NOMO-1 treated with DMSO at 0.1 percent for 48 hours (cell line): ENCODE measurements around the gene DPF3.

Experiments used
- DNase-seq: peaks from one replicate; lab custom pipeline; 2025; ENCODE audit not compliant: unreplicated experiment; lab: John Stamatoyannopoulos, UW

DPF3 gene

GRCh38 chr14:72893636-72894322 lies at the start of gene DPF3:
Gene DPF3, minus strand, starts transcription at chr14:72894101. Its CDS starts 13 bp downstream, at chr14:72894088.
- peak; percentile 94 for DNase-seq

- DNase-seq, result no peak
These were observed 49.0 kb upstream of the DPF3 start for GRCh38 chr14:72942934-72943333.

DNA sequence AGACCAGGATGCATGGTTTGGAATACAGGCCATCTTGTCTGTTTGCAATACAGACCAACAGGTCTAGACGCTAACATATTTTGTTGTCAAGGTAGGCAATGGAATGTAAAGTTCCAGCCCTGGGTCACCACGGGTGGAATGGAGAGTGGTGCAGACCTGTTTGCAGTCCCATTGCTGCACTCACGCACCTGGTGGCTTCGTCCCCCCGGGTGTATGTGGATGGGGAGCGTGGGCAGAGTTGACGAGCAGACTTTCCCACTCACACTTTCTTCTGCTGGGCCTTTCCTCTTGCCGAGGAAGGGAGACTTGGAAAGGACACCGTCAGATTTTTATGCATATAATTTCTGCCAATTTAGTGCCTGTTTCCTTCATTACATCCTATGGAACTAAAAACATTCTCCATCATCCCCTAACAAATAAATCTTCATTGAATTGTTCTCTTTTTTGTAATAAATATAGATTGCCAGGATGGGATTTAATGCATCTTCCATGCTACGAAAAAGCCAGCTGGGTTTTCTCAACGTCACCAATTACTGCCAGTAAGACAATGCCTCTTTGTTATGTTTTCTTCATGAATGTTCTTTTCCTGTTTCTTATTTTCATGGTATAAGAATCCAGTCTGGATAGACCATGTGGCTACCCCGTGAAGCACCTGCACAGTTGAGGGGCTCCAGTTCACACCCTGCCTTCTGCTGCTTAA lies 47.5 kb upstream of the DPF3 start:
- DNase-seq, result no peak

DNA sequence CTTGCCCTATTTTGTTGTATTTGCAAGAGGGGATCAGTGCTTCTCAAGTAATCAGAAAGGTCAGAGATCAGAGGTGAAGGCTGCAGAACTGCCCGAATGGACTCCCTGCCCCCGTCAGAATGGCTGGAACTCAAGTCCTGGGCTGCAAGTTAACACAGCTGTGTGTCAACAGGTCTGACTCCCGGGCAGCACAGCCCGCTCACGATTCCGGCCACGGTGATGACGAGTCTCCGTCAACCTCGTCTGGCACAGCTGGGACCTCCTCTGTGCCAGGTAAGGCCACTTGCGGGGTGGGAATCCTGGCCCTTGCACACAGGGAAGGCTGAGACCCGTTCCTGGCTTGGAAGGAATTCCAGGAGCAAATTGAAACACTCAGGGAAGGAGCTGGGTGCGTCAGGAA lies 45.7 kb upstream of the DPF3 start:
- no peak for DNase-seq

- no peak for DNase-seq
These were observed 39.0 kb upstream of the DPF3 start for GRCh38 chr14:72932893-72933292.

DNA sequence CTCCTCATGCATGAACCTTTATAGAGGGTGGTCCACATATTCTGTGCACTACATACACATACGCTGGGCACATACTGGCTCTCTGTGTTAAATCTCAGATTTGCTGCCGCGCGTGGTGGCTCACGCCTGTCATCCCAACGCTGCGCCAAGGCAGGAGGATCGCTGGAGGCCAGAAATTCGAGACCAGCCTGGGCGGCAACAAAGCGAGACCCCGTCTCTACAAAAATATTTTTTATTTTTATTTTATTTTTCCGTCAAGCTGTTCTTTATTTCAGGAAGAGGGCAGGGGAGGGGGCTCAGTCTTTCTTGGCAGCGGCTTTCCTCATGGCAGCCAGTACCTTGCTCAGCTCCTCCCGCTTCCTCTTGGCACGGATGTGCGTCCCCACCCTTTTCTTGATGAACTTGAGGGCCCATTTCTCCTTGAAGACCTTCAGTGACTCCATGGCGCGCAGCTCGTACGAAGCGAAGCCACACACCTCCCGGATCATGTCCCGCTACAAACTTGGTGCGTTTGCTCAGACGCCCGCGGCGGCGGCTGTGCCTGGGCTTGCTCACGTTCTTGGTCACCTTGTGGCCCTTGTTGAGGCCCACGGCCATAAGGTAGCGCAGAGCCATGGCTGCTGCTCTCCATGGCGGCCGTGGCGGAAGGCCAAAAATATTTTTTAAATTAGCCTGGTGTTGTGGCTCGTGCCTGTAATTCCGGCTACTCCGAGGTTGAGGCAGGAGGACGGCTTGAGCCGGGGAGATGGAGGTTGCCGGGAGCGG lies 35.6 kb upstream of the DPF3 start:
- no peak for DNase-seq

GRCh38 chr14:72928872-72929271 lies 35.0 kb upstream of the DPF3 start:
- no peak for DNase-seq

- peak; percentile 99 for DNase-seq
These were observed 32.6 kb upstream of the DPF3 start, which contains the start of gene DCAF4 for GRCh38 chr14:72926292-72927028. Gene DCAF4, plus strand, starts transcription at chr14:72926464. Its CDS starts 11,515 bp downstream, at chr14:72937979.

DNA sequence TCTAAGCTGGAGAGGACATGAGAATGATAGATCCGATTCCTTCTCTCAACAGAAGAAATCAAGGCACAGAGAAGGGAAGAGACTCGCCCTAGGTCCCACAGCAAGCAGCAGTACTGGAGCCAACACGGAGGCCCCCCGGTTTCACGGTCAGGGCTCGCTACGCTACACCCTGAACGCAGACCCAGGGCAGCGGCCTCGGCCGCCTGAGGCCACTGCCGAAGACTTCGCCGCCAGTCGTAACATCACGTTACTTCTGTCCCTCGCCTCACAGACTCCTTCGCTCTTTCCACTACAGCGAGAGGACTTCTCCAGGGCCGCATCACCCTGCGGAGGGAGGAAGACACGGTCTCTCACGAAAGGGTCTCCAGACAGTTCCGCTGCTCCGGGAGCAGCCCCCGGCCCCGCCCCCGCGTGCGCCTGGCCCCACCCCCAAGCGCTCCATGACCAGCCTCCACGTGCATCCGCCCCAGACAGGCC lies 32.0 kb upstream of the DPF3 start:
- no peak for DNase-seq

DNA sequence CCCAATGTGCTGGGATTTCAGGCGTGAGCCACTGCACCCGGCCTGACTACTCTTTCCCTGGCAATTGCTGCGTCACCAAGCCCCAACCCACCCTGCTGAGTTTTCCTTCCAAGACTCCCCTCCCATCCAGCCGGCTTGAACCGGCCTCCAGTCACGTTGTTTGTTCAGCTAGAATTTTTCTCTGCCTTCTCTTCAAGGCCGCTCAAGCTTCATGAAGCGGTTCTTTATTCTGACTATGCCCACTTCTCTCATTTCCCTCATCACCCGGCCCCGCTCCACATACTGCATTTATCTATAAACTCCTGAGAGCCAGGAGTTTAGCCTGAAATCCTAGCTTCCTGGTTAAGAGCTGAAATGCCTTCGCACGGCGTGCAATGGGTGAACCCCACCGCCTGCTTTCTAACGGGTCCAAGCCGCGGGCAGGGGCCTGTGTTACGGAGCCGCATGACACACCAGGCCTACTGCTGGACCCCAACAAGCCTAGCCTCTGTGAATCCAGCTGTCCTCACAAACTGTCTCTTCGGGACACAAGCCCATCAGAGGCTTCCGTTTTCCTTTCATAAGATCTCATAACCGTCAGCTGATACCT lies 31.4 kb upstream of the DPF3 start:
- DNase-seq, result no peak

DNA sequence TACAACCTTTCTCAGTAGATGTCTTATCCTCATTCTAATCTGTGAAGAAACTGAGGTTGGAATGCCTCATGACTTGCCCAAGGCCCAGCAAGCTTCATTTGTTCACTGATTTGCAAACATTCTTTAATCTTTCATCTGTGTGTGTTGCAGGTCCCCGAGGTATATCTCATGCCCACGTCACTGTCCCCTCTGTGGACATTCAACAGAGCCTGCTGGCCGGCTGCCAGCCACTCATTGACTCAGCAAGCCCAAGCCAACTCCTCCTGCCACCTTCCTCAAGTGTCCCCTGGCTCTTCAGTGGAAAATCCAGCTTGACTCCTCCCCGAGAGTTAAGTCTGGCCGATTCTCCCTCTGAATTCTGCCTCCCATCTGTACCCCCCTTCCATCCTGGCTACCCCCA lies 30.4 kb upstream of the DPF3 start:
- DNase-seq, result no peak

DNA sequence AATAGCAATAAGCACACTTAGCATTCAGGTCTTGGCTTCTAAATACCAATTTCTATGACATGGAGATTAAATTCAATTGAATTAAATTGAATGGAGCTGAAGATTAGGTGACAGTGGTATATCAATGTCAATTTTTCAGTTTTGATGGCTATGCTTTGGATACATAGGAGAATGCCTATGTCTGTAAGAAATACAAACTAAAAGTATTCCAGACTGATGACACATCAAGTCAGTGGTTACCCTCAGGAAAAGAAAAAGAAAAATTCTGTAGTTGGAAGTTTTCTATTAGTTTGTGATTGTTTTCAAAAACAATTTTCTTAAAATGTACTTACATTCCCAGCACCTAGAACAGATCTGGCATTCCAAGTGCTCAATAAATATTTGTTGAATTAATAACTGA lies 27.5 kb upstream of the DPF3 start:
- DNase-seq, result no peak

DNA sequence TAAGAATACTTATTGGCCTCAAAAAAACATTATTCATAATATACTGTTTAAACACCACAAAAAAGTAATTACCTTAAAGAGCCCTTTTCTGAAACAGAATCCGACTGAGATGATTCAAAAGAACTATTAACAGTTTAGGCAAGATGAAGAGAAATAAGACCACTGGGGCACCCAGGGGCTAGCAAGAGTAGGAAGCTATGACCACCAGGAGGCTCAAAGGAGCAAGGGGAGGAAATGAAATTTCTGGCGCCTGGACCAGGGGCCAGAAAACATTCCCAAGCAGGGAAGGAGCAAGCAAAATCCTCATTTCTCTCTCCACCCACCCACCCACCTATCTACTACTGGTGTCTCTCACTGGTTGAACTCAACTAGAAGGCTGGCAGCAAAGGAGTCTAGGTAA lies 26.1 kb upstream of the DPF3 start:
- DNase-seq, result no peak

DNA sequence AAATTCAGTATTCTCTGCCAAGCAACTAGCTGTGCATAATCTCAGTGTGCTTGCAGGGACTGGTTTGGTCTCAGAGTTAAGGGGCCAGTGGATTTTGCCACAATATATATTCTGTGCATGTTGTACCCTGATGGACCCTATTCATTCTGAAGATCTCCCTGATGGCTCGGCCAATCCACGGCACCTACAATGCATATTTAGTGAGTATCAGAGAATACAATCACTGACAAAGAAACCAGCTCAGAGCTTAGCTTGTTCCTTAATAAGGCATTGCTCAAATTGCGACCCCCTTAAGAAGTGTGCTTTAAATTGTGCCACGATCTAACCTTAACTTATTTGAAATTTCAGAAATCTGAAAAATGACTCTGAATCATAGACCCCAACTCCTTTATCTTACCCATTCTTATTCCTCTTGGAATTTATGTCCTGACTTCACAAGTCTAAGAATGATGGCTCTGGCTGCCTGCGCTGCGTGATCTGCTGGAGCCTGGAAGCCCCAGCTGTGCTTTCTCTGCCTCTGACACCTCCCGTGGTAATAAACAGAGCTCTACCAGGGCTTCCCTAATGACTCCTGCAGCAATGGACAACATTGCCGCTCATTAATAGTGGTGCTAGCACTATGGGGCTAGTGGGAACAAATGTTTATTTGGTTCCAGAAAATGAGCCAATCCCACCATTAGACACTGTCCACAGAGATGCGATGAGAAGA lies 23.3 kb upstream of the DPF3 start:
- DNase-seq, result no peak

DNA sequence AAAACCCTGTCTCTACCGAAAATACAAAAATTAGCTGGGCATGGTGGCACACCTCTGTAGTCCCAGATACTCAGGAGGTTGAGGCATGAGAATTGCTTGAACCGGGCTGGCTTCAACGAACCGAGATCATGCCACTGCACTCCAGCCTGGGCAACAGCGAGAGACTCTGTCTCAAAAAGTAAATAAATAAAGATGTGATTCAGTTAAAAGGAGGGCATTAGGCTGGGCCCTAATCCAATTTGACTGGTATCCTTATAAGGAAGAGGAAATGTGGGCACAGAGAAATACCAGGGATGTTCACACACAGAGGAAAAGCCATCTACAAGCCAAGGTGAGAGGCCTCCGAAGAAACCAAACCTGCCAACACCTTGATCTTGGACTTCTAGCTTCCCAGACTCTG lies 22.3 kb upstream of the DPF3 start:
- DNase-seq, result no peak

- no peak for DNase-seq
These were observed 19.9 kb upstream of the DPF3 start for GRCh38 chr14:72913809-72914208.

GRCh38 chr14:72909163-72909562 lies 15.3 kb upstream of the DPF3 start:
- no peak for DNase-seq

GRCh38 chr14:72907886-72908285 lies 14.0 kb upstream of the DPF3 start:
- no peak for DNase-seq

DNA sequence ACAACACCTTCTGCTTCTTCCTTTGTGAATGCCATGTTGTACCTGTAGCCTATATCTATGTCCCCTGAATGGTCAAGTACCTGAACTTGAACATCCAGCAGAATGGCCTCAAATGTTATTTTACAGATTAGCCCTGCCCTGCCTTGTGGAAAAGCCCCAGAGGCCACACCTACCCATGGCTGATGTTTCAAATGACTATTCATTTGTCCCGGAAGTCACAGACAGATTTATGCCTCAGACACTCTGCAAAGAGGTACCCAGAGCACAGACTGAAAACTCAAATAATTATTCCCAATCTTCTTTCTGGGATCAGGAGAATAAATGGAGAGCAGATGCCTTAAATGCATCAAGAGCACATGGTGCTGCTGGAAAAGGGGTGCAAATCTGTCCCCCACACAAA lies 13.0 kb upstream of the DPF3 start:
- DNase-seq, result no peak

DNA sequence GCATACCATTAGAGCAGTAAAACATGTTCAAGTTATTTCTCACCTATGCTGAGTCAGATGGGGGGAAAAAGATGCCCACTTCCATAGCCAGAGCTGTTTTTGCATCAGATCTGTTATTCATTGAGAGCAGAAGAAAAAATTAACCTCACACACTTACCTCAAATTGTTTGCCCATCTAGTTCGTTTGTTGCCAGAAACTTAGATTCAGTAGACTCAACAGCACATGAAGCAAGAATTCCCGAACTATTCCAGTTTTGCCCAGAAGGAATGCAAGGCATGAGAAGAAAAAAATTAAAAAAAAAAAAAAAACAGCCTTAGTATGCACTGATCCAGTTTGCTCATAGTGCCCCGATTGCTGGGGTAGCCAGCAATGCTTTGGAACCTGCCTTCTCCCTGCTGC lies 12.4 kb upstream of the DPF3 start:
- no peak for DNase-seq
